Liver (tissue), 9 donors: ENCODE data around the gene KRTAP12-4. TPM values are rescaled to one million over a fixed set of nuclear protein-coding genes. Genes with fewer than 3 reads are reported as not detected.

Source experiments
- DNase-seq: peaks from one replicate; pipeline ENCODE4 v3.0.0-alpha.2; 2017; ENCODE audit warnings: low spot score
- H3K27ac ChIP-seq, 2 donors: one replicate each; pipeline ENCODE4 v1.7.0; 2013; ENCODE audit warnings: inconsistent platforms in 2 of 2, low read length in 2 of 2, control low read depth in 1 of 2, low read depth in 1 of 2, mild to moderate bottlenecking in 1 of 2
- H3K27me3 ChIP-seq, 4 donors: one replicate each; pipeline versions ENCODE4 v1.6.1 to v1.7.0; 2013; ENCODE audit warnings: low read length in 3 of 4, inconsistent platforms in 1 of 4, mild to moderate bottlenecking in 1 of 4, moderate library complexity in 1 of 4; ENCODE audit not compliant: control insufficient read depth in 4 of 4, insufficient read depth in 4 of 4
- H3K36me3 ChIP-seq, 4 donors: one replicate each; pipeline versions ENCODE4 v1.6.1 to v1.7.0; 2013; ENCODE audit warnings: low read length in 3 of 4, mild to moderate bottlenecking in 3 of 4, low read depth in 1 of 4, moderate library complexity in 1 of 4; ENCODE audit not compliant: control insufficient read depth in 4 of 4, insufficient read depth in 3 of 4
- H3K4me1 ChIP-seq, 4 donors: one replicate each; pipeline versions ENCODE4 v1.6.1 to v1.7.0; 2013; ENCODE audit warnings: low read length in 3 of 4, mild to moderate bottlenecking in 3 of 4, moderate library complexity in 1 of 4; ENCODE audit not compliant: control insufficient read depth in 4 of 4, insufficient read depth in 4 of 4
- H3K4me3 ChIP-seq, 3 donors: one replicate each; pipeline versions ENCODE4 v1.6.1 to v1.7.0; 2013; ENCODE audit warnings: low read length in 3 of 3, control low read depth in 1 of 3, low read depth in 1 of 3, mild to moderate bottlenecking in 1 of 3
- H3K9ac ChIP-seq, 2 donors: one replicate each; pipeline ENCODE4 v1.7.0; 2013; ENCODE audit warnings: low read length in 2 of 2, mild to moderate bottlenecking in 2 of 2, moderate library complexity in 2 of 2, control low read depth in 1 of 2, low read depth in 1 of 2
- H3K9me3 ChIP-seq, 4 donors: one replicate each; pipeline versions ENCODE4 v1.6.1 to v1.7.0; 2013; ENCODE audit warnings: low read length in 3 of 4; ENCODE audit not compliant: control insufficient read depth in 4 of 4
- FOXA1 ChIP-seq: IDR thresholded peaks from 2 replicates; pipeline ENCODE4 v1.6.1; 2016; ENCODE audit warnings: antibody characterized with exemption
- HNF4A ChIP-seq, 2 donors: conservative IDR thresholded peaks; 2 replicates each; pipeline ENCODE4 v1.6.1; 2016; ENCODE audit warnings: antibody characterized with exemption in 2 of 2, mild to moderate bottlenecking in 2 of 2
- HNF4G ChIP-seq: IDR thresholded peaks from 2 replicates; pipeline ENCODE4 v1.6.1; 2016; ENCODE audit warnings: antibody characterized with exemption
- NR2F2 ChIP-seq: IDR thresholded peaks from 2 replicates; pipeline ENCODE4 v1.6.1; 2016; ENCODE audit warnings: antibody characterized with exemption
- RAD21 ChIP-seq, 2 donors: IDR thresholded peaks; 2 replicates each; pipeline ENCODE4 v1.6.1; 2016; ENCODE audit warnings: antibody characterized with exemption in 2 of 2, mild to moderate bottlenecking in 2 of 2
- RXRA ChIP-seq, 2 donors: IDR thresholded peaks; 2 replicates each; pipeline ENCODE4 v1.6.1; 2017 to 2018; ENCODE audit warnings: antibody characterized with exemption in 2 of 2, mild to moderate bottlenecking in 1 of 2
- SP1 ChIP-seq: IDR thresholded peaks from 2 replicates; pipeline ENCODE4 v1.6.1; 2018; ENCODE audit warnings: antibody characterized with exemption, mild to moderate bottlenecking
- YY1 ChIP-seq: IDR thresholded peaks from 2 replicates; pipeline ENCODE4 v1.6.1; 2016; ENCODE audit warnings: antibody characterized with exemption, mild to moderate bottlenecking
- WGBS: extraction: QIAGEN DNeasy Blood & Tissue Kit; methylation state at CpG from one replicate; pipeline ENCODE4 v1.1.7; 2013; 5-methylcytosine and 5-hydroxymethylcytosine counted together
- polyA plus RNA-seq, 2 donors: library from polyadenylated mRNA; stranded (reverse) in 1 of 2; unstranded in 1 of 2; fragments of 200-250 nt in 1 of 2; fragments of >200 nt in 1 of 2; fragmentation: Nextera tagmentation in 1 of 2; extraction: Ambion mirVana in 1 of 2; gene quantifications; one replicate each; pipeline versions ENCODE4 v1.2.1 to v1.2.3, GENCODE V29; 2013 to 2015
- total RNA-seq, 2 donors: library from RNA; depleted of rRNA; stranded (reverse); fragments of >200 nt; gene quantifications; one replicate each; pipeline ENCODE4 v1.2.3, GENCODE V29; 2014
- TF ChIP-seq, protein P1 (sequence below): fragments of 150-350 bp; IDR thresholded peaks from 2 replicates; pipeline ENCODE4 v1.5.1; 2017; ENCODE audit warnings: improper control_type of control experiment, low read depth, low read length; ENCODE audit not compliant: missing input control
- TF ChIP-seq, protein P2 (sequence below): IDR thresholded peaks from 2 replicates; pipeline ENCODE4 v1.6.1; 2016; ENCODE audit warnings: antibody characterized with exemption
- TF ChIP-seq, protein P3 (sequence below): IDR thresholded peaks from 2 replicates; pipeline ENCODE4 v1.6.1; 2016; ENCODE audit warnings: antibody characterized with exemption, mild to moderate bottlenecking
- TF ChIP-seq, protein P4 (sequence below): IDR thresholded peaks from 2 replicates; pipeline ENCODE4 v1.6.1; 2016; ENCODE audit warnings: antibody characterized with exemption
- donor health status: healthy.
- donor health status: healthy.
- donor health status: healthy.
- donor health status: healthy.
- donor health status: healthy.

KRTAP12-4 gene
- total and polyA plus RNA-seq, 4 donors, result not detected

DNA sequence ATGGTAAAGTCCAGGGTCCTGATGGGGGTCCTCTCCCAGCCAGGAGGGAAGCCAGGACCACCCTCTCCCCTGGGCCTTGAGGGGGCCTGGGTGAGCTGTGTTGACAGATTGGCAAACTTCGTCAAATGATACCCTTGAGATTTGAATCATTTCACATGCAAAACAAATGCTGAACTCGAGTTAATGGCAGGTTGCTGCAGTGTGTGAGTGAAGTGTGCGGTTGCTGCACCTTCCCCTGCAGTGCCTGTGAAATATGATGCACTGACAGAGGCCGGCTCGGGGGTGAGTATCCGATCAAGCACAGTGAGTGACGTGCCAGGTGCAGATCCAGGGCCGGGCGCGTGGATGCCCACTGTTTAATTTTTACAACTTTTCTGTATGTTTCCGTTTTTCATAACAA is 33.2 kb upstream of the KRTAP12-4 start (continued):
- TF ChIP-seq, protein P1, sequence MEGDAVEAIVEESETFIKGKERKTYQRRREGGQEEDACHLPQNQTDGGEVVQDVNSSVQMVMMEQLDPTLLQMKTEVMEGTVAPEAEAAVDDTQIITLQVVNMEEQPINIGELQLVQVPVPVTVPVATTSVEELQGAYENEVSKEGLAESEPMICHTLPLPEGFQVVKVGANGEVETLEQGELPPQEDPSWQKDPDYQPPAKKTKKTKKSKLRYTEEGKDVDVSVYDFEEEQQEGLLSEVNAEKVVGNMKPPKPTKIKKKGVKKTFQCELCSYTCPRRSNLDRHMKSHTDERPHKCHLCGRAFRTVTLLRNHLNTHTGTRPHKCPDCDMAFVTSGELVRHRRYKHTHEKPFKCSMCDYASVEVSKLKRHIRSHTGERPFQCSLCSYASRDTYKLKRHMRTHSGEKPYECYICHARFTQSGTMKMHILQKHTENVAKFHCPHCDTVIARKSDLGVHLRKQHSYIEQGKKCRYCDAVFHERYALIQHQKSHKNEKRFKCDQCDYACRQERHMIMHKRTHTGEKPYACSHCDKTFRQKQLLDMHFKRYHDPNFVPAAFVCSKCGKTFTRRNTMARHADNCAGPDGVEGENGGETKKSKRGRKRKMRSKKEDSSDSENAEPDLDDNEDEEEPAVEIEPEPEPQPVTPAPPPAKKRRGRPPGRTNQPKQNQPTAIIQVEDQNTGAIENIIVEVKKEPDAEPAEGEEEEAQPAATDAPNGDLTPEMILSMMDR, result no peak
- TF ChIP-seq SP1, result no peak

DNA sequence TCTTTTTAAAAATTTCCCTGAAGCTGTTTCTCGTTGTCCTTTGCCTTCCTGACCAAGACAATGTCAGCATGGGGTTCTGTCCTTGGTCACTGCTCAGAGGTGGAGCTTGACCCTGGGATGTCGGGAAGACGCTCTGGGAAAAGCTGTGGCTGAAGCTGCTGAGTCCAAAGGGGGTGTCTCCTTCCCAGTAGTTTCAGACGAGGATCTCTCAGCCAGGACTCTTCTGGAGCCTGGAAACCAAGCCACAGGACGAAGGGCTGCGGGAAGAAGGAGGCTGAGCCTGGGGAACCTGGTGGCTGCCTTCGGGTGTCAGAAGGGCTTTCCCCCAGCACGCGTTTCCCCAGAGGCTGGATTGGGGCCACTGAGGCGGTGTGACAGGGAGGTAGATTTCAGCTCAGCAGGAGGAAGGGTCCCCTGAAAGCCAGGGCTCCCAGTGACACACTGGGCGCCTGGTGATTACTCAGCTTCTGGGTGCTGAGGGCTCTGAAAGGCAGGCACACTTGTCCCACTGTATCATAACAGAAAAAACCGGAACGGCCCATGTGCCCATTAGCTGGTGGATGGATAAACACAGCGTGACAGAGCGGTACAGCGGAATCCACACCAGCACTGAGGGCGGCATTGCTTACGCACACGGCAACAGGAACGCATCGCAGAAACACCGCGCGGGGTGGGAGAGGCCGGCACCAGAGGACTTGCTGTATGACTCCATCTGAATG is 32.5 kb upstream of the KRTAP12-4 start:
- peak; percentile 28 for DNase-seq
- WGBS, result 61% methylated on average over 25 of the region's 25 CpGs
- H3K9me3 ChIP-seq, result peaks cover 0 to 1% (median 0%) of the 10 kb centered on the region in 4 donors
- H3K4me1 ChIP-seq, result no peaks in the 10 kb centered on the region
- H3K27me3 ChIP-seq, result peaks cover 0 to 2% (median under 1%) of the 10 kb centered on the region in 4 donors
- no peak overlapping the region for H3K27ac ChIP-seq
- no peak overlapping the region for H3K9ac ChIP-seq
- no peaks in the 10 kb centered on the region for H3K36me3 ChIP-seq
- H3K4me3 ChIP-seq, result no peak overlapping the region
- no peak for TF ChIP-seq RAD21 (IDR thresholded peaks at IDR 0.05)
- TF ChIP-seq HNF4G, result no peak
- TF ChIP-seq RXRA (IDR thresholded peaks at IDR 0.05), result no peak
- no peak for TF ChIP-seq HNF4A (conservative IDR thresholded peaks at IDR 0.05)
- TF ChIP-seq, protein P2, sequence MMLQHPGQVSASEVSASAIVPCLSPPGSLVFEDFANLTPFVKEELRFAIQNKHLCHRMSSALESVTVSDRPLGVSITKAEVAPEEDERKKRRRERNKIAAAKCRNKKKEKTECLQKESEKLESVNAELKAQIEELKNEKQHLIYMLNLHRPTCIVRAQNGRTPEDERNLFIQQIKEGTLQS, result no peak
- TF ChIP-seq NR2F2, result no peak
- TF ChIP-seq, protein P3, sequence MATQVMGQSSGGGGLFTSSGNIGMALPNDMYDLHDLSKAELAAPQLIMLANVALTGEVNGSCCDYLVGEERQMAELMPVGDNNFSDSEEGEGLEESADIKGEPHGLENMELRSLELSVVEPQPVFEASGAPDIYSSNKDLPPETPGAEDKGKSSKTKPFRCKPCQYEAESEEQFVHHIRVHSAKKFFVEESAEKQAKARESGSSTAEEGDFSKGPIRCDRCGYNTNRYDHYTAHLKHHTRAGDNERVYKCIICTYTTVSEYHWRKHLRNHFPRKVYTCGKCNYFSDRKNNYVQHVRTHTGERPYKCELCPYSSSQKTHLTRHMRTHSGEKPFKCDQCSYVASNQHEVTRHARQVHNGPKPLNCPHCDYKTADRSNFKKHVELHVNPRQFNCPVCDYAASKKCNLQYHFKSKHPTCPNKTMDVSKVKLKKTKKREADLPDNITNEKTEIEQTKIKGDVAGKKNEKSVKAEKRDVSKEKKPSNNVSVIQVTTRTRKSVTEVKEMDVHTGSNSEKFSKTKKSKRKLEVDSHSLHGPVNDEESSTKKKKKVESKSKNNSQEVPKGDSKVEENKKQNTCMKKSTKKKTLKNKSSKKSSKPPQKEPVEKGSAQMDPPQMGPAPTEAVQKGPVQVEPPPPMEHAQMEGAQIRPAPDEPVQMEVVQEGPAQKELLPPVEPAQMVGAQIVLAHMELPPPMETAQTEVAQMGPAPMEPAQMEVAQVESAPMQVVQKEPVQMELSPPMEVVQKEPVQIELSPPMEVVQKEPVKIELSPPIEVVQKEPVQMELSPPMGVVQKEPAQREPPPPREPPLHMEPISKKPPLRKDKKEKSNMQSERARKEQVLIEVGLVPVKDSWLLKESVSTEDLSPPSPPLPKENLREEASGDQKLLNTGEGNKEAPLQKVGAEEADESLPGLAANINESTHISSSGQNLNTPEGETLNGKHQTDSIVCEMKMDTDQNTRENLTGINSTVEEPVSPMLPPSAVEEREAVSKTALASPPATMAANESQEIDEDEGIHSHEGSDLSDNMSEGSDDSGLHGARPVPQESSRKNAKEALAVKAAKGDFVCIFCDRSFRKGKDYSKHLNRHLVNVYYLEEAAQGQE, result no peak
- no peak for TF ChIP-seq YY1
- no peak for TF ChIP-seq FOXA1
- TF ChIP-seq, protein P4, sequence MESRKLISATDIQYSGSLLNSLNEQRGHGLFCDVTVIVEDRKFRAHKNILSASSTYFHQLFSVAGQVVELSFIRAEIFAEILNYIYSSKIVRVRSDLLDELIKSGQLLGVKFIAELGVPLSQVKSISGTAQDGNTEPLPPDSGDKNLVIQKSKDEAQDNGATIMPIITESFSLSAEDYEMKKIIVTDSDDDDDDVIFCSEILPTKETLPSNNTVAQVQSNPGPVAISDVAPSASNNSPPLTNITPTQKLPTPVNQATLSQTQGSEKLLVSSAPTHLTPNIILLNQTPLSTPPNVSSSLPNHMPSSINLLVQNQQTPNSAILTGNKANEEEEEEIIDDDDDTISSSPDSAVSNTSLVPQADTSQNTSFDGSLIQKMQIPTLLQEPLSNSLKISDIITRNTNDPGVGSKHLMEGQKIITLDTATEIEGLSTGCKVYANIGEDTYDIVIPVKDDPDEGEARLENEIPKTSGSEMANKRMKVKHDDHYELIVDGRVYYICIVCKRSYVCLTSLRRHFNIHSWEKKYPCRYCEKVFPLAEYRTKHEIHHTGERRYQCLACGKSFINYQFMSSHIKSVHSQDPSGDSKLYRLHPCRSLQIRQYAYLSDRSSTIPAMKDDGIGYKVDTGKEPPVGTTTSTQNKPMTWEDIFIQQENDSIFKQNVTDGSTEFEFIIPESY, result no peak
